Measurements from ENCODE around the gene CD6. TPM values are rescaled to one million over a fixed set of nuclear protein-coding genes. Genes with fewer than 3 reads are reported as not detected.

Gene CD6
- polyA plus RNA-seq, 3 donors from 2014 or later, result 17.3 to 47.3 (median 19.1) TPM

- H3K4me3 Mint-ChIP-seq, result peak overlapping the region in 1 of 5 donors; percentile 53
- no peak for DNase-seq
Measured at GRCh38 chr11:61042961-61043540, 71.6 kb downstream of the CD6 start.

GRCh38 chr11:61045271-61045670, 73.8 kb downstream of the CD6 start:
- Mint-ChIP-seq H3K4me1 (peaks cover 18 to 19% of the 10 kb centered on the region in 2 donors), H3K27ac (no peak overlapping the region), H3K27me3 (ENCODE audit: low read depth in 3 of 3) (peaks cover under 1 to 6% (median 3%) of the 10 kb centered on the region in 3 donors), H3K4me3 (no peak overlapping the region), H3K36me3 (no peaks in the 10 kb centered on the region), H3K9me3 (no peaks in the 10 kb centered on the region)
- no peak for DNase-seq

More at GRCh38 chr11:61042961-61043540, 71.6 kb downstream of the CD6 start:
- Mint-ChIP-seq H3K27ac (peak overlapping the region in 1 of 6 donors; percentile 20), H3K36me3 (no peaks in the 10 kb centered on the region), H3K9me3 (no peaks in the 10 kb centered on the region), H3K4me1 (peaks cover 18 to 19% of the 10 kb centered on the region in 2 donors), H3K27me3 (ENCODE audit: low read depth in 3 of 3) (peaks cover 0 to 6% (median 3%) of the 10 kb centered on the region in 3 donors)

- H3K27ac Mint-ChIP-seq, result no peak overlapping the region
- peaks cover 1 to 6% (median 3%) of the 10 kb centered on the region in 3 donors for H3K27me3 Mint-ChIP-seq (ENCODE audit: low read depth in 3 of 3)
- no peaks in the 10 kb centered on the region for H3K36me3 Mint-ChIP-seq
- H3K4me3 Mint-ChIP-seq, result no peak overlapping the region
- H3K9me3 Mint-ChIP-seq, result no peaks in the 10 kb centered on the region
- no peak for DNase-seq
- peaks cover 14% of the 10 kb centered on the region in 2 donors for H3K4me1 Mint-ChIP-seq
Measured at GRCh38 chr11:61046833-61047232, 75.4 kb downstream of the CD6 start.

- no peaks in the 10 kb centered on the region for H3K4me1 Mint-ChIP-seq
- peaks cover 0 to 2% (median 1%) of the 10 kb centered on the region in 3 donors for H3K27me3 Mint-ChIP-seq (ENCODE audit: low read depth in 3 of 3)
- DNase-seq, result no peak
- H3K27ac Mint-ChIP-seq, result peak overlapping the region in 1 of 6 donors; percentile 27
- H3K9me3 Mint-ChIP-seq, result no peaks in the 10 kb centered on the region
- no peaks in the 10 kb centered on the region for H3K36me3 Mint-ChIP-seq
- no peak overlapping the region for H3K4me3 Mint-ChIP-seq
Measured at GRCh38 chr11:61048368-61049062, 77.0 kb downstream of the CD6 start.

- Mint-ChIP-seq H3K27ac (no peak overlapping the region), H3K4me1 (no peaks in the 10 kb centered on the region), H3K4me3 (no peak overlapping the region), H3K9me3 (no peaks in the 10 kb centered on the region), H3K27me3 (ENCODE audit: low read depth in 3 of 3) (peaks cover 0 to 2% (median 1%) of the 10 kb centered on the region in 3 donors), H3K36me3 (no peaks in the 10 kb centered on the region)
- DNase-seq, result no peak
Measured at GRCh38 chr11:61049063-61049377, 77.5 kb downstream of the CD6 start.

GRCh38 chr11:61049859-61050258, 78.4 kb downstream of the CD6 start:
- H3K27me3 Mint-ChIP-seq (ENCODE audit: low read depth in 3 of 3), result peaks cover 0 to 2% (median 1%) of the 10 kb centered on the region in 3 donors
- H3K36me3 Mint-ChIP-seq, result no peaks in the 10 kb centered on the region
- no peaks in the 10 kb centered on the region for H3K4me1 Mint-ChIP-seq
- no peaks in the 10 kb centered on the region for H3K9me3 Mint-ChIP-seq
- H3K27ac Mint-ChIP-seq, result peak overlapping the region in 1 of 6 donors; percentile 16
- H3K4me3 Mint-ChIP-seq, result no peak overlapping the region
- no peak for DNase-seq

- Mint-ChIP-seq H3K9me3 (no peaks in the 10 kb centered on the region), H3K4me3 (no peak overlapping the region), H3K36me3 (no peaks in the 10 kb centered on the region), H3K27me3 (ENCODE audit: low read depth in 3 of 3) (peaks cover 1 to 2% (median 2%) of the 10 kb centered on the region in 3 donors), H3K4me1 (no peaks in the 10 kb centered on the region), H3K27ac (no peak overlapping the region)
- no peak for DNase-seq
Measured at GRCh38 chr11:61052182-61052972, 80.9 kb downstream of the CD6 start.

GRCh38 chr11:61053191-61053590, 81.7 kb downstream of the CD6 start:
- peaks cover 0 to 2% (median 1%) of the 10 kb centered on the region in 3 donors for H3K27me3 Mint-ChIP-seq (ENCODE audit: low read depth in 3 of 3)
- no peak overlapping the region for H3K4me3 Mint-ChIP-seq
- no peaks in the 10 kb centered on the region for H3K9me3 Mint-ChIP-seq
- DNase-seq, result no peak
- H3K4me1 Mint-ChIP-seq, result no peaks in the 10 kb centered on the region
- no peak overlapping the region for H3K27ac Mint-ChIP-seq
- H3K36me3 Mint-ChIP-seq, result no peaks in the 10 kb centered on the region

- Mint-ChIP-seq H3K9me3 (no peaks in the 10 kb centered on the region), H3K27ac (no peak overlapping the region), H3K36me3 (no peaks in the 10 kb centered on the region), H3K27me3 (ENCODE audit: low read depth in 3 of 3) (peaks cover 0 to 2% (median 1%) of the 10 kb centered on the region in 3 donors), H3K4me1 (no peaks in the 10 kb centered on the region), H3K4me3 (no peak overlapping the region)
- DNase-seq, result no peak
Measured at GRCh38 chr11:61054513-61054912, 83.0 kb downstream of the CD6 start.

- no peaks in the 10 kb centered on the region for H3K4me1 Mint-ChIP-seq
- H3K36me3 Mint-ChIP-seq, result no peaks in the 10 kb centered on the region
- H3K27me3 Mint-ChIP-seq (ENCODE audit: low read depth in 3 of 3), result peaks cover 0 to 2% (median 1%) of the 10 kb centered on the region in 3 donors
- peak overlapping the region in 1 of 6 donors; percentile 22 for H3K27ac Mint-ChIP-seq
- H3K4me3 Mint-ChIP-seq, result no peak overlapping the region
- no peak for DNase-seq
- no peaks in the 10 kb centered on the region for H3K9me3 Mint-ChIP-seq
Measured at GRCh38 chr11:61054927-61055562, 83.6 kb downstream of the CD6 start.

- no peak for DNase-seq
- H3K4me3 Mint-ChIP-seq, result no peak overlapping the region
- no peaks in the 10 kb centered on the region for H3K9me3 Mint-ChIP-seq
- peaks cover 0 to 2% (median 0%) of the 10 kb centered on the region in 3 donors for H3K27me3 Mint-ChIP-seq (ENCODE audit: low read depth in 3 of 3)
- H3K27ac Mint-ChIP-seq, result no peak overlapping the region
- H3K36me3 Mint-ChIP-seq, result no peaks in the 10 kb centered on the region
- peaks cover under 1 to 4% of the 10 kb centered on the region in 2 donors for H3K4me1 Mint-ChIP-seq
Measured at GRCh38 chr11:61055776-61056175, 84.3 kb downstream of the CD6 start.

- no peaks in the 10 kb centered on the region for H3K9me3 Mint-ChIP-seq
- H3K27ac Mint-ChIP-seq, result no peak overlapping the region
- DNase-seq, result no peak
- peaks cover 6 to 10% of the 10 kb centered on the region in 2 donors for H3K4me1 Mint-ChIP-seq
- no peaks in the 10 kb centered on the region for H3K36me3 Mint-ChIP-seq
- H3K27me3 Mint-ChIP-seq (ENCODE audit: low read depth in 3 of 3), result peaks cover 0 to 8% (median 2%) of the 10 kb centered on the region in 3 donors
- H3K4me3 Mint-ChIP-seq, result no peak overlapping the region
Measured at GRCh38 chr11:61056571-61056970, 85.1 kb downstream of the CD6 start.

- Mint-ChIP-seq H3K4me1 (peaks cover 7 to 10% of the 10 kb centered on the region in 2 donors), H3K27ac (peak overlapping the region in 1 of 6 donors; percentile 50), H3K36me3 (no peaks in the 10 kb centered on the region), H3K9me3 (no peaks in the 10 kb centered on the region), H3K27me3 (ENCODE audit: low read depth in 3 of 3) (peaks cover 0 to 8% (median 2%) of the 10 kb centered on the region in 3 donors), H3K4me3 (no peak overlapping the region)
- no peak for DNase-seq
Measured at GRCh38 chr11:61056981-61057380, 85.5 kb downstream of the CD6 start.

Data from immature natural killer cell (primary cell).